Measurements from ENCODE around the gene ADAM19. TPM values are rescaled to one million over a fixed set of nuclear protein-coding genes. Genes with fewer than 3 reads are reported as not detected.

The ADAM19 gene
- total and polyA plus RNA-seq, 2 experiments from 2014 or later = 9.1 to 13.2 TPM

DNA sequence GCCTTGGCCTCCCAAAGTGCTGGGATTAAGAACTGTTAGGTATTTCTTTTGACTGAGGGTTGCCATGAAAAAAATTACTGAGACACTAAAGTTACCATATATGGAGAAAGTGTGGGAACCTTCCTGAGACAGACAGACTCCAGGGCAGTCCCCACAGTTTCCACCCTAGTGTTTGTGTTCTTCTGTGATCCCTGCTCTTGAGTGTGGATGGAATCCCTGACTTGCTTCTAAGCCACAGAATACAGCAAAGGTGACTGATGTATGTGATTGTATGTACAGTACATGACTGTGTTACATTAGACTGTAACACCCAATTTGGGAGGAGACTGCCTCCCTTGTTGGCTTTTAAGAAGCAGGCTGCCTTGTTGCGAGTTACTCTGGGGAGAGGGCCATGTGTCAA lies 24.7 kb upstream of the ADAM19 start:
- H3F3A ChIP-seq (replicated peaks; ENCODE audit: low read depth) = no peaks in the 10 kb centered on the region
- Mint-ChIP-seq H3K27ac (no peak overlapping the region; the same call in 1 of the 2 replicates), H3K36me3 (ENCODE audit: low read depth) (no peaks in the 10 kb centered on the region), H3K4me3 (no peak overlapping the region), H3K9me3 (no peaks in the 10 kb centered on the region), H3K27me3 (ENCODE audit: insufficient read depth, low read depth, poor library complexity) (no peaks in the 10 kb centered on the region), H3K4me1 (no peaks in the 10 kb centered on the region)
- no peaks in the 10 kb centered on the region for H3K4me1 ChIP-seq (ENCODE audit: insufficient read depth)
- no peak overlapping the region for H3K27ac ChIP-seq (ENCODE audit: low read depth)
- TF ChIP-seq EZH2 (IDR thresholded peaks at IDR 0.05; ENCODE audit: low read depth, unreplicated experiment) = no peak
- no peak for TF ChIP-seq EZH2phosphoT487 (IDR thresholded peaks at IDR 0.05; ENCODE audit: unreplicated experiment)
- TF ChIP-seq CREB1 (CRISPR knock-in tag; IDR thresholded peaks at IDR 0.05; ENCODE audit: low read depth) = no peak
- TF ChIP-seq ZNF331 (CRISPR knock-in tag; IDR thresholded peaks at IDR 0.05; ENCODE audit: low read depth) = no peak
- TF ChIP-seq, protein P1, sequence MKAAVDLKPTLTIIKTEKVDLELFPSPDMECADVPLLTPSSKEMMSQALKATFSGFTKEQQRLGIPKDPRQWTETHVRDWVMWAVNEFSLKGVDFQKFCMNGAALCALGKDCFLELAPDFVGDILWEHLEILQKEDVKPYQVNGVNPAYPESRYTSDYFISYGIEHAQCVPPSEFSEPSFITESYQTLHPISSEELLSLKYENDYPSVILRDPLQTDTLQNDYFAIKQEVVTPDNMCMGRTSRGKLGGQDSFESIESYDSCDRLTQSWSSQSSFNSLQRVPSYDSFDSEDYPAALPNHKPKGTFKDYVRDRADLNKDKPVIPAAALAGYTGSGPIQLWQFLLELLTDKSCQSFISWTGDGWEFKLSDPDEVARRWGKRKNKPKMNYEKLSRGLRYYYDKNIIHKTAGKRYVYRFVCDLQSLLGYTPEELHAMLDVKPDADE (IDR thresholded peaks at IDR 0.05) = no peak
- no peak for TF ChIP-seq STAT1 (IDR thresholded peaks at IDR 0.05; ENCODE audit: unreplicated experiment)
- TF ChIP-seq, protein P2, sequence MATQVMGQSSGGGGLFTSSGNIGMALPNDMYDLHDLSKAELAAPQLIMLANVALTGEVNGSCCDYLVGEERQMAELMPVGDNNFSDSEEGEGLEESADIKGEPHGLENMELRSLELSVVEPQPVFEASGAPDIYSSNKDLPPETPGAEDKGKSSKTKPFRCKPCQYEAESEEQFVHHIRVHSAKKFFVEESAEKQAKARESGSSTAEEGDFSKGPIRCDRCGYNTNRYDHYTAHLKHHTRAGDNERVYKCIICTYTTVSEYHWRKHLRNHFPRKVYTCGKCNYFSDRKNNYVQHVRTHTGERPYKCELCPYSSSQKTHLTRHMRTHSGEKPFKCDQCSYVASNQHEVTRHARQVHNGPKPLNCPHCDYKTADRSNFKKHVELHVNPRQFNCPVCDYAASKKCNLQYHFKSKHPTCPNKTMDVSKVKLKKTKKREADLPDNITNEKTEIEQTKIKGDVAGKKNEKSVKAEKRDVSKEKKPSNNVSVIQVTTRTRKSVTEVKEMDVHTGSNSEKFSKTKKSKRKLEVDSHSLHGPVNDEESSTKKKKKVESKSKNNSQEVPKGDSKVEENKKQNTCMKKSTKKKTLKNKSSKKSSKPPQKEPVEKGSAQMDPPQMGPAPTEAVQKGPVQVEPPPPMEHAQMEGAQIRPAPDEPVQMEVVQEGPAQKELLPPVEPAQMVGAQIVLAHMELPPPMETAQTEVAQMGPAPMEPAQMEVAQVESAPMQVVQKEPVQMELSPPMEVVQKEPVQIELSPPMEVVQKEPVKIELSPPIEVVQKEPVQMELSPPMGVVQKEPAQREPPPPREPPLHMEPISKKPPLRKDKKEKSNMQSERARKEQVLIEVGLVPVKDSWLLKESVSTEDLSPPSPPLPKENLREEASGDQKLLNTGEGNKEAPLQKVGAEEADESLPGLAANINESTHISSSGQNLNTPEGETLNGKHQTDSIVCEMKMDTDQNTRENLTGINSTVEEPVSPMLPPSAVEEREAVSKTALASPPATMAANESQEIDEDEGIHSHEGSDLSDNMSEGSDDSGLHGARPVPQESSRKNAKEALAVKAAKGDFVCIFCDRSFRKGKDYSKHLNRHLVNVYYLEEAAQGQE (IDR thresholded peaks at IDR 0.05; ENCODE audit: unreplicated experiment) = no peak
- no peak for TF ChIP-seq JUNB (IDR thresholded peaks at IDR 0.05; ENCODE audit: unreplicated experiment)
- no peak for TF ChIP-seq NANOG (IDR thresholded peaks at IDR 0.05; ENCODE audit: borderline replicate concordance)
- ATAC-seq = no peak
- H3K4me3 ChIP-seq = no peak overlapping the region
- no peaks in the 10 kb centered on the region for H3K27me3 ChIP-seq (ENCODE audit: insufficient read depth)
- DNase-seq (ENCODE audit: low spot score) = no peak
- no peak overlapping the region for H2AFZ ChIP-seq
- H3K9me2 ChIP-seq (ENCODE audit: insufficient read depth) = no peaks in the 10 kb centered on the region
- no peak overlapping the region for H3K4me2 ChIP-seq
- H3K79me2 ChIP-seq (replicated peaks; ENCODE audit: insufficient read depth) = no peaks in the 10 kb centered on the region
- no peaks in the 10 kb centered on the region for H3K36me3 ChIP-seq (ENCODE audit: insufficient read depth)
- H4K20me1 ChIP-seq (replicated peaks; ENCODE audit: insufficient read depth) = no peaks in the 10 kb centered on the region

DNA sequence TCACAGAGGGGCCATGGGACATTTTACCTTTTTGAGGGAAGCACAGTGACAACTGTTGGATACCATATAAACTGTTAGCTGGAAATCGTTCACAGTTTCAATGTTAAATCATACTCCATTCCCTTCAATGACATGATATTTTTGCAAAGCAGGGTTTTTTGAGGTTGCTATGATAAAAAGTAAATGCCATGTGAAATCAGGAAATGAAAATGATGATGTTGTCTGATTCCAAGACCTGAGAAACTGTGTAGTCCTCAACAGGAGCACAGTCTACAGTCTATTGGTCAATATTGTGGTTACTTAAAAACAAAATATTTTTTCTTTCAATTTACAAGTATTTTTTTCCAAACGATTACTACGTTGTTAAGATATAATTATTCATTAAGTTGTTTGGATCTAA lies 24.0 kb upstream of the ADAM19 start:
- H3K36me3 ChIP-seq (ENCODE audit: insufficient read depth) = no peaks in the 10 kb centered on the region
- no peaks in the 10 kb centered on the region for H3K36me3 Mint-ChIP-seq (ENCODE audit: low read depth)
- H3K9me3 Mint-ChIP-seq = no peaks in the 10 kb centered on the region
- H3F3A ChIP-seq (replicated peaks; ENCODE audit: low read depth) = no peaks in the 10 kb centered on the region
- no peaks in the 10 kb centered on the region for H4K20me1 ChIP-seq (replicated peaks; ENCODE audit: insufficient read depth)
- no peak overlapping the region for H3K27ac Mint-ChIP-seq
- H3K27me3 Mint-ChIP-seq (ENCODE audit: insufficient read depth, low read depth, poor library complexity) = no peaks in the 10 kb centered on the region
- H3K27me3 ChIP-seq (ENCODE audit: insufficient read depth) = no peaks in the 10 kb centered on the region
- no peaks in the 10 kb centered on the region for H3K4me1 Mint-ChIP-seq
- no peaks in the 10 kb centered on the region for H3K4me1 ChIP-seq (ENCODE audit: insufficient read depth)
- no peaks in the 10 kb centered on the region for H3K9me2 ChIP-seq (ENCODE audit: insufficient read depth)
- no peak overlapping the region for H3K4me3 Mint-ChIP-seq
- no peak overlapping the region for H3K27ac ChIP-seq (ENCODE audit: low read depth)
- no peaks in the 10 kb centered on the region for H3K79me2 ChIP-seq (replicated peaks; ENCODE audit: insufficient read depth)
- H3K4me3 ChIP-seq = no peak overlapping the region
- no peak overlapping the region for H2AFZ ChIP-seq
- no peak overlapping the region for H3K4me2 ChIP-seq
- ATAC-seq (no peak), DNase-seq (ENCODE audit: low spot score) (no peak)
- TF ChIP-seq, protein P3, sequence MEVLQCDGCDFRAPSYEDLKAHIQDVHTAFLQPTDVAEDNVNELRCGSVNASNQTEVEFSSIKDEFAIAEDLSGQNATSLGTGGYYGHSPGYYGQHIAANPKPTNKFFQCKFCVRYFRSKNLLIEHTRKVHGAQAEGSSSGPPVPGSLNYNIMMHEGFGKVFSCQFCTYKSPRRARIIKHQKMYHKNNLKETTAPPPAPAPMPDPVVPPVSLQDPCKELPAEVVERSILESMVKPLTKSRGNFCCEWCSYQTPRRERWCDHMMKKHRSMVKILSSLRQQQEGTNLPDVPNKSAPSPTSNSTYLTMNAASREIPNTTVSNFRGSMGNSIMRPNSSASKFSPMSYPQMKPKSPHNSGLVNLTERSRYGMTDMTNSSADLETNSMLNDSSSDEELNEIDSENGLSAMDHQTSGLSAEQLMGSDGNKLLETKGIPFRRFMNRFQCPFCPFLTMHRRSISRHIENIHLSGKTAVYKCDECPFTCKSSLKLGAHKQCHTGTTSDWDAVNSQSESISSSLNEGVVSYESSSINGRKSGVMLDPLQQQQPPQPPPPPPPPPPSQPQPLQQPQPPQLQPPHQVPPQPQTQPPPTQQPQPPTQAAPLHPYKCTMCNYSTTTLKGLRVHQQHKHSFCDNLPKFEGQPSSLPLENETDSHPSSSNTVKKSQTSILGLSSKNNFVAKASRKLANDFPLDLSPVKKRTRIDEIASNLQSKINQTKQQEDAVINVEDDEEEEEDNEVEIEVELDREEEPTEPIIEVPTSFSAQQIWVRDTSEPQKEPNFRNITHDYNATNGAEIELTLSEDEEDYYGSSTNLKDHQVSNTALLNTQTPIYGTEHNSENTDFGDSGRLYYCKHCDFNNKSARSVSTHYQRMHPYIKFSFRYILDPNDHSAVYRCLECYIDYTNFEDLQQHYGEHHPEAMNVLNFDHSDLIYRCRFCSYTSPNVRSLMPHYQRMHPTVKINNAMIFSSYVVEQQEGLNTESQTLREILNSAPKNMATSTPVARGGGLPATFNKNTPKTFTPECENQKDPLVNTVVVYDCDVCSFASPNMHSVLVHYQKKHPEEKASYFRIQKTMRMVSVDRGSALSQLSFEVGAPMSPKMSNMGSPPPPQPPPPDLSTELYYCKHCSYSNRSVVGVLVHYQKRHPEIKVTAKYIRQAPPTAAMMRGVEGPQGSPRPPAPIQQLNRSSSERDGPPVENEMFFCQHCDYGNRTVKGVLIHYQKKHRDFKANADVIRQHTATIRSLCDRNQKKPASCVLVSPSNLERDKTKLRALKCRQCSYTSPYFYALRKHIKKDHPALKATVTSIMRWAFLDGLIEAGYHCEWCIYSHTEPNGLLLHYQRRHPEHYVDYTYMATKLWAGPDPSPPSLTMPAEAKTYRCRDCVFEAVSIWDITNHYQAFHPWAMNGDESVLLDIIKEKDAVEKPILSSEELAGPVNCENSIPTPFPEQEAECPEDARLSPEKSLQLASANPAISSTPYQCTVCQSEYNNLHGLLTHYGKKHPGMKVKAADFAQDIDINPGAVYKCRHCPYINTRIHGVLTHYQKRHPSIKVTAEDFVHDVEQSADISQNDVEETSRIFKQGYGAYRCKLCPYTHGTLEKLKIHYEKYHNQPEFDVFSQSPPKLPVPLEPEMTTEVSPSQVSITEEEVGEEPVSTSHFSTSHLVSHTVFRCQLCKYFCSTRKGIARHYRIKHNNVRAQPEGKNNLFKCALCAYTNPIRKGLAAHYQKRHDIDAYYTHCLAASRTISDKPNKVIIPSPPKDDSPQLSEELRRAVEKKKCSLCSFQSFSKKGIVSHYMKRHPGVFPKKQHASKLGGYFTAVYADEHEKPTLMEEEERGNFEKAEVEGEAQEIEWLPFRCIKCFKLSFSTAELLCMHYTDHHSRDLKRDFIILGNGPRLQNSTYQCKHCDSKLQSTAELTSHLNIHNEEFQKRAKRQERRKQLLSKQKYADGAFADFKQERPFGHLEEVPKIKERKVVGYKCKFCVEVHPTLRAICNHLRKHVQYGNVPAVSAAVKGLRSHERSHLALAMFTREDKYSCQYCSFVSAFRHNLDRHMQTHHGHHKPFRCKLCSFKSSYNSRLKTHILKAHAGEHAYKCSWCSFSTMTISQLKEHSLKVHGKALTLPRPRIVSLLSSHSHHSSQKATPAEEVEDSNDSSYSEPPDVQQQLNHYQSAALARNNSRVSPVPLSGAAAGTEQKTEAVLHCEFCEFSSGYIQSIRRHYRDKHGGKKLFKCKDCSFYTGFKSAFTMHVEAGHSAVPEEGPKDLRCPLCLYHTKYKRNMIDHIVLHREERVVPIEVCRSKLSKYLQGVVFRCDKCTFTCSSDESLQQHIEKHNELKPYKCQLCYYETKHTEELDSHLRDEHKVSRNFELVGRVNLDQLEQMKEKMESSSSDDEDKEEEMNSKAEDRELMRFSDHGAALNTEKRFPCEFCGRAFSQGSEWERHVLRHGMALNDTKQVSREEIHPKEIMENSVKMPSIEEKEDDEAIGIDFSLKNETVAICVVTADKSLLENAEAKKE (CRISPR knock-in tag; IDR thresholded peaks at IDR 0.05) = no peak

All from GM23338 (cell line).